Measurements from ENCODE around the gene ARHGEF7.

GRCh38 chr13:111326621-111326965 is 211.5 kb downstream of the ARHGEF7 start:
- TF ChIP-seq CTCF (conservative IDR thresholded peaks at IDR 0.05; ENCODE audit: low read length) (no peak), EZH2phosphoT487 (IDR thresholded peaks at IDR 0.05; ENCODE audit: borderline replicate concordance) (no peak)
